ENCODE measurements around the gene IL12A. TPM values are rescaled to one million over a fixed set of nuclear protein-coding genes. Genes with fewer than 3 reads are reported as not detected.

Gene IL12A
- total RNA-seq, 2 experiments from 2014 or later, result not detected

- Mint-ChIP-seq H3K36me3 (ENCODE audit: low read depth) (no peaks in the 10 kb centered on the region), H3K9me3 (peaks cover 10% of the 10 kb centered on the region), H3K27ac (no peak overlapping the region), H3K4me1 (ENCODE audit: low read depth) (no peaks in the 10 kb centered on the region), H3K27me3 (peaks cover 31% of the 10 kb centered on the region), H3K4me3 (no peak overlapping the region)
- intact Hi-C loops (cut with micrococcal nuclease), result loop anchor here (10.0 kb wide), 1 partner anchor 456 kb away; no protein-coding TSS in a partner anchor
- ChIA-PET CTCF (interaction anchor here (0.9 kb wide), 1 partner anchor 9 kb away, joined by 3 read pairs; no protein-coding TSS in a partner anchor), POLR2A (interaction anchor here (0.5 kb wide), 1 partner anchor 205 kb away, joined by 3 read pairs; no protein-coding TSS in a partner anchor)
- ATAC-seq, result peak; percentile 42
- TF ChIP-seq, protein P1, sequence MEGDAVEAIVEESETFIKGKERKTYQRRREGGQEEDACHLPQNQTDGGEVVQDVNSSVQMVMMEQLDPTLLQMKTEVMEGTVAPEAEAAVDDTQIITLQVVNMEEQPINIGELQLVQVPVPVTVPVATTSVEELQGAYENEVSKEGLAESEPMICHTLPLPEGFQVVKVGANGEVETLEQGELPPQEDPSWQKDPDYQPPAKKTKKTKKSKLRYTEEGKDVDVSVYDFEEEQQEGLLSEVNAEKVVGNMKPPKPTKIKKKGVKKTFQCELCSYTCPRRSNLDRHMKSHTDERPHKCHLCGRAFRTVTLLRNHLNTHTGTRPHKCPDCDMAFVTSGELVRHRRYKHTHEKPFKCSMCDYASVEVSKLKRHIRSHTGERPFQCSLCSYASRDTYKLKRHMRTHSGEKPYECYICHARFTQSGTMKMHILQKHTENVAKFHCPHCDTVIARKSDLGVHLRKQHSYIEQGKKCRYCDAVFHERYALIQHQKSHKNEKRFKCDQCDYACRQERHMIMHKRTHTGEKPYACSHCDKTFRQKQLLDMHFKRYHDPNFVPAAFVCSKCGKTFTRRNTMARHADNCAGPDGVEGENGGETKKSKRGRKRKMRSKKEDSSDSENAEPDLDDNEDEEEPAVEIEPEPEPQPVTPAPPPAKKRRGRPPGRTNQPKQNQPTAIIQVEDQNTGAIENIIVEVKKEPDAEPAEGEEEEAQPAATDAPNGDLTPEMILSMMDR (IDR thresholded peaks at IDR 0.05), result no peak
- DNase-seq, result peak; percentile 38
Observed at GRCh38 chr3:160038862-160039562, 50.4 kb downstream of the IL12A start.

- CTCF ChIA-PET, result interaction anchor here (1.7 kb wide), 1 partner anchor 8 kb away, joined by 8 read pairs; no protein-coding TSS in a partner anchor
- Mint-ChIP-seq H3K27me3 (peaks cover 31% of the 10 kb centered on the region), H3K4me1 (ENCODE audit: low read depth) (no peaks in the 10 kb centered on the region), H3K27ac (no peak overlapping the region), H3K9me3 (peaks cover 10% of the 10 kb centered on the region), H3K4me3 (no peak overlapping the region), H3K36me3 (ENCODE audit: low read depth) (no peaks in the 10 kb centered on the region)
- TF ChIP-seq, protein P1 (IDR thresholded peaks at IDR 0.05), result no peak
- intact Hi-C loops (cut with micrococcal nuclease), result no loop called here
- POLR2A ChIA-PET, result no interaction called here
- DNase-seq (no peak), ATAC-seq (no peak)
Observed at GRCh38 chr3:160040181-160040580, 51.5 kb downstream of the IL12A start.

GRCh38 chr3:160041465-160041864 is 52.8 kb downstream of the IL12A start:
- Mint-ChIP-seq H3K27me3 (peaks cover 31% of the 10 kb centered on the region), H3K36me3 (ENCODE audit: low read depth) (no peaks in the 10 kb centered on the region), H3K4me3 (no peak overlapping the region), H3K9me3 (peaks cover 10% of the 10 kb centered on the region), H3K27ac (no peak overlapping the region), H3K4me1 (ENCODE audit: low read depth) (no peaks in the 10 kb centered on the region)
- ChIA-PET POLR2A (no interaction called here), CTCF (interaction anchor here (1.7 kb wide), 1 partner anchor 9 kb away, joined by 8 read pairs; no protein-coding TSS in a partner anchor)
- TF ChIP-seq, protein P1 (IDR thresholded peaks at IDR 0.05), result no peak
- intact Hi-C loops (cut with micrococcal nuclease), result no loop called here
- ATAC-seq, result no peak
- DNase-seq, result no peak

DNA sequence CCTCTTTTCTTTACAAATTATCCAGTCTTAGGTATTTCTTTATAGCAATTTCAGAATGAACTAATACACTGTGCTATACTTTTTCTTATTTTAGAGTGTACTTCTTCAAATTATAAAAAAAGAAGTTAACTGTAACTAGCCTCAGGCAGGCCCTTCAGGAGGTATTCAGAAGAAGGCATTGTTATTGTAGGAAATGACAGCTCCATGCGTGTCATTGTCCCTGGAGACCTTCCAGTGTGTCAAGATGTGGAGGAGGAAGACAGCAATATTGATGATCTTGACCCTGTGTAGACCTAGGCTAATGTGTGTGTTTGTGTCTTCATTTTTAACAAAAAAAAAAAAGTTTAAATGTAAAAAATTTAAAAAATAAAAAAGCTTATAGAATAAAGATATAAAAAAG is 55.5 kb downstream of the IL12A start:
- no peak for ATAC-seq
- peaks cover 17% of the 10 kb centered on the region for H3K27me3 Mint-ChIP-seq
- intact Hi-C loops (cut with micrococcal nuclease), result no loop called here
- H3K27ac Mint-ChIP-seq, result no peak overlapping the region
- H3K36me3 Mint-ChIP-seq (ENCODE audit: low read depth), result no peaks in the 10 kb centered on the region
- no peak for DNase-seq
- TF ChIP-seq, protein P1 (IDR thresholded peaks at IDR 0.05), result no peak
- H3K9me3 Mint-ChIP-seq, result peaks cover 10% of the 10 kb centered on the region
- no peak overlapping the region for H3K4me3 Mint-ChIP-seq
- POLR2A ChIA-PET, result no interaction called here
- H3K4me1 Mint-ChIP-seq (ENCODE audit: low read depth), result no peaks in the 10 kb centered on the region
- CTCF ChIA-PET, result interaction anchor here (2.1 kb wide), 1 partner anchor 11 kb away, joined by 6 read pairs; no protein-coding TSS in a partner anchor

Other genes with a start within 250 kb of the IL12A start
- not detected for gene SCHIP1, start 149.0 kb upstream of the IL12A start, total RNA-seq
- under 1 TPM; 0.09 to 0.13 TPM for gene C3orf80, start 236.6 kb downstream of the IL12A start, total RNA-seq

Data from activated CD8-positive, alpha-beta T cell treated with anti-CD3 and anti-CD28 coated beads for 36 hours (primary cell).